ENCODE results near the gene NET1.

The NET1 gene

GRCh38 chr10:5481121-5481520, 68.8 kb downstream of the NET1 start:
- no peak overlapping the region for H3K4me3 ChIP-seq (ENCODE audit: low read depth, low read length)
- H3K36me3 ChIP-seq: no peaks in the 10 kb centered on the region
- no peaks in the 10 kb centered on the region for H3K27me3 ChIP-seq
- H3K4me1 ChIP-seq: no peaks in the 10 kb centered on the region
- DNase-seq: no peak
- no peaks in the 10 kb centered on the region for H3K9me3 ChIP-seq
- TF ChIP-seq CTCF (IDR thresholded peaks at IDR 0.05; ENCODE audit: low read depth, low read length): no peak

- Histone ChIP-seq H3K4me3 (ENCODE audit: low read depth, low read length) (no peak overlapping the region), H3K4me1 (no peaks in the 10 kb centered on the region), H3K36me3 (no peaks in the 10 kb centered on the region), H3K9me3 (no peaks in the 10 kb centered on the region), H3K27me3 (no peaks in the 10 kb centered on the region)
- TF ChIP-seq CTCF (IDR thresholded peaks at IDR 0.05; ENCODE audit: low read depth, low read length): no peak
- DNase-seq: no peak
Observed at GRCh38 chr10:5482016-5482415, 69.7 kb downstream of the NET1 start.

GRCh38 chr10:5484205-5484604, 71.8 kb downstream of the NET1 start:
- Histone ChIP-seq H3K9me3 (no peaks in the 10 kb centered on the region), H3K4me1 (no peaks in the 10 kb centered on the region), H3K27me3 (no peaks in the 10 kb centered on the region), H3K36me3 (no peaks in the 10 kb centered on the region), H3K4me3 (ENCODE audit: low read depth, low read length) (no peak overlapping the region)
- DNase-seq: no peak
- no peak for TF ChIP-seq CTCF (IDR thresholded peaks at IDR 0.05; ENCODE audit: low read depth, low read length)

- H3K27me3 ChIP-seq: no peaks in the 10 kb centered on the region
- no peaks in the 10 kb centered on the region for H3K4me1 ChIP-seq
- DNase-seq: no peak
- no peaks in the 10 kb centered on the region for H3K36me3 ChIP-seq
- no peaks in the 10 kb centered on the region for H3K9me3 ChIP-seq
- no peak overlapping the region for H3K4me3 ChIP-seq (ENCODE audit: low read depth, low read length)
- no peak for TF ChIP-seq CTCF (IDR thresholded peaks at IDR 0.05; ENCODE audit: low read depth, low read length)
Observed at GRCh38 chr10:5485290-5485689, 72.9 kb downstream of the NET1 start.

- Histone ChIP-seq H3K4me1 (no peaks in the 10 kb centered on the region), H3K36me3 (no peaks in the 10 kb centered on the region), H3K4me3 (ENCODE audit: low read depth, low read length) (no peak overlapping the region), H3K27me3 (no peaks in the 10 kb centered on the region), H3K9me3 (no peaks in the 10 kb centered on the region)
- no peak for TF ChIP-seq CTCF (IDR thresholded peaks at IDR 0.05; ENCODE audit: low read depth, low read length)
- no peak for DNase-seq
Observed at GRCh38 chr10:5485948-5486852, 73.8 kb downstream of the NET1 start.

- Histone ChIP-seq H3K4me3 (ENCODE audit: low read depth, low read length) (no peak overlapping the region), H3K27me3 (no peaks in the 10 kb centered on the region), H3K9me3 (no peaks in the 10 kb centered on the region), H3K36me3 (no peaks in the 10 kb centered on the region), H3K4me1 (no peaks in the 10 kb centered on the region)
- no peak for TF ChIP-seq CTCF (IDR thresholded peaks at IDR 0.05; ENCODE audit: low read depth, low read length)
- DNase-seq: no peak
Observed at GRCh38 chr10:5486853-5487235, 74.5 kb downstream of the NET1 start.

All from BE2C (cell line).